ENCODE data around the gene CORIN.
A peak's percentile ranks its signal among the peaks of the same experiment; 100 is the strongest.

The CORIN gene

DNA sequence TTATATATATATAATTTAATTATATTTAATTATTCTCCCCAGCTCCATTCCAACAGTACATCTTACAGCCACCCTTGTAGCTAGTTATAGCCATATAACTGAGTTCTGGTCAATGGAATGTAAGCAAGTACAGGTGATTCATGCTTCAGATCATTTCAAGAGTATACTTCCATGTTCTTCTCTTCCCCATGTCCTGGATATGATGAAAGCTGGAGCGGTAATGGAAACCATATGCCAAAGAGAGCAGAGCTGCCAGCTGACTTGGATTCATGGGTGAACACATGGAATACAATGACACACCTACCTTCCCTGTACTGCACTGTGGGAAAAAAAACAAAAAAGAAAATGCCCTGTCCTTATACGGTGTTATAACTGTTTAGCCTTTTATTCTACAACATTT lies 17.5 kb upstream of the CORIN start:
- no peaks in the 10 kb centered on the region for H3K9me3 Mint-ChIP-seq

GRCh38 chr4:47852136-47852535 lies 14.3 kb upstream of the CORIN start:
- H3K27ac Mint-ChIP-seq: peak overlapping the region in 2 of 3 experiments; percentile 26 to 28
- H3K4me1 Mint-ChIP-seq: peaks cover 12% of the 10 kb centered on the region
- H3K36me3 Mint-ChIP-seq (ENCODE audit: low read depth): peaks cover 70% of the 10 kb centered on the region
- H3K27me3 Mint-ChIP-seq (ENCODE audit: low read depth): no peaks in the 10 kb centered on the region
- H3K9me3 Mint-ChIP-seq: no peaks in the 10 kb centered on the region
- no peak overlapping the region for H3K4me3 Mint-ChIP-seq
- TF ChIP-seq, protein P1, sequence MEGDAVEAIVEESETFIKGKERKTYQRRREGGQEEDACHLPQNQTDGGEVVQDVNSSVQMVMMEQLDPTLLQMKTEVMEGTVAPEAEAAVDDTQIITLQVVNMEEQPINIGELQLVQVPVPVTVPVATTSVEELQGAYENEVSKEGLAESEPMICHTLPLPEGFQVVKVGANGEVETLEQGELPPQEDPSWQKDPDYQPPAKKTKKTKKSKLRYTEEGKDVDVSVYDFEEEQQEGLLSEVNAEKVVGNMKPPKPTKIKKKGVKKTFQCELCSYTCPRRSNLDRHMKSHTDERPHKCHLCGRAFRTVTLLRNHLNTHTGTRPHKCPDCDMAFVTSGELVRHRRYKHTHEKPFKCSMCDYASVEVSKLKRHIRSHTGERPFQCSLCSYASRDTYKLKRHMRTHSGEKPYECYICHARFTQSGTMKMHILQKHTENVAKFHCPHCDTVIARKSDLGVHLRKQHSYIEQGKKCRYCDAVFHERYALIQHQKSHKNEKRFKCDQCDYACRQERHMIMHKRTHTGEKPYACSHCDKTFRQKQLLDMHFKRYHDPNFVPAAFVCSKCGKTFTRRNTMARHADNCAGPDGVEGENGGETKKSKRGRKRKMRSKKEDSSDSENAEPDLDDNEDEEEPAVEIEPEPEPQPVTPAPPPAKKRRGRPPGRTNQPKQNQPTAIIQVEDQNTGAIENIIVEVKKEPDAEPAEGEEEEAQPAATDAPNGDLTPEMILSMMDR (IDR thresholded peaks at IDR 0.05; ENCODE audit: unreplicated experiment in 3 of 3): no peak

More for the DNA sequence above, 17.5 kb upstream of the CORIN start:
- TF ChIP-seq, protein P1 (IDR thresholded peaks at IDR 0.05; ENCODE audit: unreplicated experiment in 3 of 3): no peak
- no peak overlapping the region for H3K4me3 Mint-ChIP-seq
- H3K27ac Mint-ChIP-seq: peak overlapping the region in 1 of 3 experiments; percentile 54
- H3K36me3 Mint-ChIP-seq (ENCODE audit: low read depth): peaks cover 52% of the 10 kb centered on the region
- H3K27me3 Mint-ChIP-seq (ENCODE audit: low read depth): no peaks in the 10 kb centered on the region
- peaks cover 12% of the 10 kb centered on the region for H3K4me1 Mint-ChIP-seq

DNA sequence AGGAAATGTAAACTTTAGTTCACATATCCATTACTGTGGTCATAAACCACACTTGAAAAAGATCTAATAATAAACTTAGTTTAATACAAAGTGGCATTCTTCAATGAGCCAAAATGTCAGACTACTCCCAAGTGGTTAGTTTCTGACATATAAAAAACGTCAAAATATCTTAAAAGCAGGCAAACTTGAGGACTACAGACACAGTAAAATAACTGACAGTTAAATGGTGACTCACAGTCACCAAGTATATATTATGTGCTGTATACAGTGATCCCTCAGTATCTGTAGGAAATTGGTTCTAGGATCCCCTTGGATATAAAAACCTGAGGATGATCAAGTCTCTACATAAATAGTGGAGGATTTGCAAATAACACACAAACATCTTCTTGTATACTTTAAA lies 11.6 kb upstream of the CORIN start:
- H3K4me3 Mint-ChIP-seq: no peak overlapping the region
- peaks cover 12% of the 10 kb centered on the region for H3K4me1 Mint-ChIP-seq
- H3K27ac Mint-ChIP-seq: no peak overlapping the region
- TF ChIP-seq, protein P1 (IDR thresholded peaks at IDR 0.05; ENCODE audit: unreplicated experiment in 3 of 3): no peak
- H3K36me3 Mint-ChIP-seq (ENCODE audit: low read depth): peaks cover 68% of the 10 kb centered on the region
- H3K27me3 Mint-ChIP-seq (ENCODE audit: low read depth): no peaks in the 10 kb centered on the region
- H3K9me3 Mint-ChIP-seq: peaks cover 5% of the 10 kb centered on the region

DNA sequence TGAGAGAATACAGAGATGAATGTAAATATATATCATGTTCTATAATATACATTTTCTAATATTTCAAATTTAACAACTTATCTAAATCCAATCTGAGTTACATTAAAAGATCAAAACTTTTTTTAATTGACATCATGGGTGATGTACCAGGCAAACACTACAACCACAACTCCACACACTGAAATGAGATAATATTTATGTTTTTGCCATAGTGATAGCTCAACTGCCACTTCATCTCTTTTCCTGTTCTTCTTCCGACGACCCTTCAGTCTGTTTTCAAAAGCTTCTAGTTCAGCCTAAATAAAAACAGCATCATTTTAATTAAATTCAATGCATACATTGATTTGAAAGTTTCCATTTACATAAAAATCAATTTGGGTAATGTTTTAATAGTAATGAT lies 10.2 kb upstream of the CORIN start:
- Mint-ChIP-seq H3K27ac (no peak overlapping the region), H3K4me3 (no peak overlapping the region), H3K36me3 (ENCODE audit: low read depth) (peaks cover 65% of the 10 kb centered on the region), H3K4me1 (peaks cover 12% of the 10 kb centered on the region), H3K27me3 (ENCODE audit: low read depth) (no peaks in the 10 kb centered on the region), H3K9me3 (peaks cover 5% of the 10 kb centered on the region)
- TF ChIP-seq, protein P1 (IDR thresholded peaks at IDR 0.05; ENCODE audit: unreplicated experiment in 3 of 3): no peak

DNA sequence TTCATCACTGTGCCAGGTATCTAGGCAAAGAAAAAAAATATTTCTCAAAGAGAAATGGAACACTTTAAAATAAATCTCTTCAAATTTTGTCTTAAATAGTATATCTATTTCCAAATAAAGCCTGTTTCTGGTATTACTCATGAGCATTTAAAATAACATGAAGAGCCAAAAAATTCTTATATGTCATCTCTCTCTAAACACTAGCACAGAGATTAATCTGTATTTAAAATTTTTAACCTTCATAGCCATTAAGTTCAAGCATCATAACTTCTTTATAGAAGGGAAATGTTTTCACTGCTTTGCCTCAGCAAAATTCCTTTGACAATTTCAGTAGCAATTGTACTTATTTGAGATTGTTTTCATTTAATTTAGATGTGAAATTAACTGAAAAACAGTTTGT lies 5.1 kb upstream of the CORIN start:
- no peak overlapping the region for H3K4me3 Mint-ChIP-seq
- peaks cover 39% of the 10 kb centered on the region for H3K36me3 Mint-ChIP-seq (ENCODE audit: low read depth)
- H3K27me3 Mint-ChIP-seq (ENCODE audit: low read depth): peaks cover 14% of the 10 kb centered on the region
- peaks cover 5% of the 10 kb centered on the region for H3K9me3 Mint-ChIP-seq
- peaks cover 2% of the 10 kb centered on the region for H3K4me1 Mint-ChIP-seq
- H3K27ac Mint-ChIP-seq: no peak overlapping the region
- TF ChIP-seq, protein P1 (IDR thresholded peaks at IDR 0.05; ENCODE audit: unreplicated experiment in 3 of 3): no peak

DNA sequence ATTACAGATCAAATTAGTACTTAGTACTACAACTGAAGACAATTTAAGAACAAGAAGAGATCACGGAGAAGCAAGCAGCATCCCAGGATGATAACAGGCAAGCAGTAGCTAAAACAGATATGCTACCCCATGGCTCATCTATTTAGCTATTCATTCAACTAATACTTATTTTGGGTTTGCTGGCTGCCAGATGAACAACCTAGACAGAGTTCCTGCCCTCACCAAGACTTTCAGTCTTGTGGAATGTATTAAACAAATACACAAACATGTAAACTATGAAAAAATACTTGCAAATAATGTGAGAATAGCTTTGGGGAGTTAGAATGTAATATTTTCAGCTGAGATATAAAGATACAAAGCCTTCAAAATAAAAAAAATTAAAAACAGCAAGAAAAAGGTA lies 2.4 kb upstream of the CORIN start:
- H3K36me3 Mint-ChIP-seq (ENCODE audit: low read depth): peaks cover 20% of the 10 kb centered on the region
- peaks cover 34% of the 10 kb centered on the region for H3K27me3 Mint-ChIP-seq (ENCODE audit: low read depth)
- H3K27ac Mint-ChIP-seq: no peak overlapping the region
- no peak overlapping the region for H3K4me3 Mint-ChIP-seq
- peaks cover 14% of the 10 kb centered on the region for H3K4me1 Mint-ChIP-seq
- TF ChIP-seq, protein P1 (IDR thresholded peaks at IDR 0.05; ENCODE audit: unreplicated experiment in 3 of 3): no peak
- H3K9me3 Mint-ChIP-seq: no peaks in the 10 kb centered on the region

Measured in nephron (organoid).